ENCODE results near the gene VEZF1. TPM values are rescaled to one million over a fixed set of nuclear protein-coding genes. Genes with fewer than 3 reads are reported as not detected.
A peak's percentile ranks its signal among the peaks of the same experiment; 100 is the strongest.

The VEZF1 gene
- 58.5 TPM for polyA plus RNA-seq (2012; ENCODE audit: insufficient read depth, insufficient read length, low read depth)

DNA sequence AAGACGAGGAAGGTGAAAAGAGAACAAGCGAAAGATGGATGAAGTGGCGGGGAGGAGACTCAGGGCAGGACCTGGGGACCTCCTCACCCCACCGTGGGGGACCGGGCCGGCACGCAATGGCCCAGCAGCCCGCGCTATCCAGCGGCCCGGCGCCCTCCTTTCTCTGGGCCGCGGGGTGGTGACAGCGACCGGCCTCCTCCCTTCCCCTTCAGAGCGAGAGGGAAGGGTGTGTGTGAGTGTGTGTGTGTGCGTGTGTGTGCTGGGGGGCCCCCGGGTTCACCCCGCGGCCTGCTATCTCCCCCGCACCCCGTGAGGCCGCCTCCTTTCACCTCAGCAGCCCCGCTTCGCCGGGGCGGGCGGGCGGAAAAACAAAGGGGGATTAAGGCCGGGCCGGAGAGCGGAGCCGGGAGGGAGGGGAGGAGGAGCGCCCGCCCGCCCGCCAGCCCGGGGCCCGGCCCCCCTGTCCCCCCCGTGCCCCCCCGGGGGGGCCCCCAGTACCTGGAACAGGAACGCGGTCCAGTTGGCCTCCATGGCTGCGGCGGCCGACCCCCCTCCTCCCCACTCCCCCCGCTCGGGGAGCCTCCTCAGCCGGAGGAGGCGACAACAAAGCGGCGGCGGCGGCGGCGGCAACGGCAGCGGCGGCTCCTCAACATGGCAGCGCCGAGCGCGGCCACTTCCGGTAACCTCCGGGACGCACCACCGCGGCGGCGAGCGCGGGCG is at the start of gene VEZF1:
TSS of gene VEZF1 (minus strand) at position 674 of the 720 bp plus-strand sequence. CDS start at position 531, 143 bp downstream.
- Histone ChIP-seq H3K9me3 (no peaks in the 10 kb centered on the region), H3K36me3 (peaks cover under 1% of the 10 kb centered on the region; the same call in 1 of the 2 replicates), H3K27me3 (no peaks in the 10 kb centered on the region), H3K4me3 (ENCODE audit: low read depth, low read length) (peak within 1 kb of the TSS; percentile 87), H3K4me1 (peaks cover 17% of the 10 kb centered on the region)
- peak; percentile 88 for DNase-seq
- TF ChIP-seq CTCF (IDR thresholded peaks at IDR 0.05; ENCODE audit: low read depth, low read length), result no peak

DNA sequence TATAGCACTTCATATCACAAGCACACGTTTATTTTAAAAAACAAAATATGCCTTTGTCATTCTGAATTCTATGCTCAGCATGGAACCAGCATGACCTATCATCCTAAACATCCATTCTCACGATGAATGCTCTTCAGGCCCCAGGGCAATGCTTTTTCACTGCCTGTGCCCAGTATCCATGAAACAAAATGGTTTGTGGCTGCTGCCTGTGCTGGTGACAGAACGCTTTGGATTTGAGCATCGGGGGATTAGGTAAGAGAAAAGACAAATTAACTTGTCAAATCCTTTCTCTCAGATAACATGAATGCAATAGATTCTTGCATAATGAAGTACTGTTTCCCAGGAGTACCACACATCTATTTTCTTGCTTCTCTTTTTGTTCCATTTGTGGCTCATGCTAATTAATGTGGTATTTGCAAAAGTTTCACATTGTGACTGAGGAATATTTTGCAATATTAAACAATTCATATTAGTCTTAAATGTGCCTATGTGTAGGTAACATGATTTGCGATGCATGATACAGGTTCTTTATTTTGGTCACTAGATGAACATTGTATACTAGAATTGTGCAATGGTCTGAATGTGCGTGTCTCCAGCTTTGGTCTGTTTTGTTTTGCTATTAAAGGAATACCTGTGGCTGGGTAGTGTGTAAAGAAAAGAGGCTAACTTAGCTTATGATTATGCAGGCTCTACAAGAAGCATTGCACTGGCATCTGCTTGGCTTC is 44.8 kb upstream of the VEZF1 start:
- TF ChIP-seq CTCF (IDR thresholded peaks at IDR 0.05; ENCODE audit: low read depth, low read length), result no peak
- peaks cover 28% of the 10 kb centered on the region for H3K27me3 ChIP-seq
- no peak for DNase-seq

DNA sequence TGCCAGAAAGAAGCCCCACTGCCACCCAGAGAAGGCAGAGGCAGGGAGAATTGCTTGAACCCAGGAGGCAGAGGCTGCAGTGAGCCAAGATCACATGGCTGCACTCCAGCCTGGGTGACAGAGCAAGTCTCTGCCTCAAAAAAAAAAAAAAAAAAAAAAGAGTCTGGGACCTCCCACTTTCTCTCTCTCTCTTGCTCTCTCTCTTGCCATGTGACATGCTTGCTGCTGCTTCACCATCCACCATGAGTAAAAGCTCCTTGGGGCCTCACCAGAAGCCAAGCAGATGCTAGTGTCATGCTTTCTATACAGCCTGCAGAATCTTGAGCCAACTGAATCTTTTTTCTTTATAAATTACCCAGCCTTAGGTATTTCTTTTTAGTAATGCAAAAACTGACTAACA is 40.5 kb upstream of the VEZF1 start:
- DNase-seq, result no peak
- Histone ChIP-seq H3K9me3 (no peaks in the 10 kb centered on the region; the same call in 1 of the 2 replicates), H3K36me3 (no peaks in the 10 kb centered on the region), H3K4me1 (no peaks in the 10 kb centered on the region), H3K4me3 (ENCODE audit: low read depth, low read length) (no peak overlapping the region), H3K27me3 (peaks cover 32% of the 10 kb centered on the region)
- TF ChIP-seq CTCF (IDR thresholded peaks at IDR 0.05; ENCODE audit: low read depth, low read length), result no peak

More for the DNA sequence above, 44.8 kb upstream of the VEZF1 start:
- Histone ChIP-seq H3K4me1 (no peaks in the 10 kb centered on the region), H3K36me3 (no peaks in the 10 kb centered on the region), H3K4me3 (ENCODE audit: low read depth, low read length) (no peak overlapping the region), H3K9me3 (no peaks in the 10 kb centered on the region; the same call in 1 of the 2 replicates)

DNA sequence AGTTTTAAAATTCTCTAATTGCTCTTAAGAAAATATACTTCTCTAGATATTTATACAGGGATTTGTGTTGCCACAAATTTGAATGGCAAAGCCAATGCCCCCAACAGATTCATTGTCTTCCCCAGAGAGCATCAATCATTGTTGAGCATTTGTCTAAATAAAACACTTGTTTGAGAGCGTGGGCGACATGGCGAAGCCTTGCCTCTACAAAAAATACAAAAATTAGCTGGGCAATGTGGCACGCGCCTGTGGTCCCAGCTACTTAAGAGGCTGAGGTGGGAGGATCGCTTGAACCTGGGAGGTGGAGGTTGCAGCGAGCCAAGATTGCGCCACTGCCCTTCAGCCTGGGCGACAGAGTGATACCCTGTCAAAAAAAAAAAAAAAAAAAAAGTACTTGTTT is 32.3 kb upstream of the VEZF1 start:
- Histone ChIP-seq H3K4me1 (no peaks in the 10 kb centered on the region), H3K27me3 (peaks cover 34% of the 10 kb centered on the region), H3K9me3 (no peaks in the 10 kb centered on the region), H3K36me3 (no peaks in the 10 kb centered on the region), H3K4me3 (ENCODE audit: low read depth, low read length) (no peak overlapping the region)
- DNase-seq, result no peak
- no peak for TF ChIP-seq CTCF (IDR thresholded peaks at IDR 0.05; ENCODE audit: low read depth, low read length)

DNA sequence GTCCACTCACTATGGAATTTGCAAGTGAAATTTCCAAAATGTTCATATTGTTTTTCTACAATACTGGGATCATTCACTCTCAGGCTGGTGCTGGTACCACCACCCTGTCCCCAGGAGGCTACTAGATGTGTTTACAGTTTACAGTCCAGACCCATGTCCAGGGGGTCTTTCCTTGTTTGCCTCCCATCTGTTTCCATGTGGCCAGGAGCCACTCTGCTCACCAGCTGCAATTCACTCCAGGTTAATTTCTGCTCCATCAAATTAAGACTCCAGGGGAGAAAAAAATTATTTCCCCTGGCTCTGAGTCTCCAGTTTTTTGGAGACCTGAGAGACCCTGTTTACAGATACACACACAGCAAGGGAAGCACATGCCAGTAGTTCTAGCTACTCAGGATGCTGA is 31.5 kb upstream of the VEZF1 start:
- DNase-seq, result no peak
- no peak overlapping the region for H3K4me3 ChIP-seq (ENCODE audit: low read depth, low read length)
- H3K9me3 ChIP-seq, result no peaks in the 10 kb centered on the region
- no peaks in the 10 kb centered on the region for H3K4me1 ChIP-seq
- no peak for TF ChIP-seq CTCF (IDR thresholded peaks at IDR 0.05; ENCODE audit: low read depth, low read length)
- H3K36me3 ChIP-seq, result no peaks in the 10 kb centered on the region
- peaks cover 30% of the 10 kb centered on the region for H3K27me3 ChIP-seq

DNA sequence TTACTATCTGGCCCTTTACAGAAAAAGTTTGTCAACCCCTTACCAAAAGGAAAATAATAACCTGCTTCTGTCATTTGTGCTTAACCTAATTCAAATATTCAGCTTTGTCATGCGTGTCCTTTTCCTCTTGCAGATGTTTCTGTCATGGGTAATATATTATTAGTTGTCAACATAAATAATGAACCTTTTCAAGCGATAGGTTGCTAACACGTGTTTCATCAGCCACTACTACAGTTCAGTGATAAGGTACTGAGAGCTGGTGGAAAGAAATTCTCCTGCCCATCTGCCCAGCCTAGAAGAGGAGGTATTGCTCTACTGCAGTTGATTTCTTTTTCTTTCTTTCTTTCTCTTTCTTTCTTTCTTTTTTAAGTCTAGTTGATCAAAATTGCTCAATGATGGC is 31.0 kb upstream of the VEZF1 start:
- Histone ChIP-seq H3K9me3 (no peaks in the 10 kb centered on the region), H3K4me1 (no peaks in the 10 kb centered on the region), H3K36me3 (no peaks in the 10 kb centered on the region), H3K4me3 (ENCODE audit: low read depth, low read length) (no peak overlapping the region), H3K27me3 (peaks cover 30% of the 10 kb centered on the region)
- no peak for TF ChIP-seq CTCF (IDR thresholded peaks at IDR 0.05; ENCODE audit: low read depth, low read length)
- no peak for DNase-seq
